GM23338 (cell line): Measurements from ENCODE around the gene TTC39B. TPM values are rescaled to one million over a fixed set of nuclear protein-coding genes. Genes with fewer than 3 reads are reported as not detected.
A peak's percentile ranks its signal among the peaks of the same experiment; 100 is the strongest.

Source experiments
- ATAC-seq: fragments of 200-7000 bp; cut with Tn5 transposase; 3 replicates; pipeline ENCODE4 v1.9.1; 2020
- DNase-seq: peaks from one replicate; pipeline ENCODE4 v3.0.0-alpha.2; 2015; ENCODE audit warnings: low spot score
- H2AFZ ChIP-seq: fragments of 200-600 bp; sonication (generic); 2 replicates; pipeline ENCODE4 v1.8.0; 2016; ENCODE audit warnings: antibody characterized with exemption, mild to moderate bottlenecking, moderate library complexity
- H3F3A ChIP-seq: fragments of 200-600 bp; sonication (generic); replicated peaks from 2 replicates; pipeline ENCODE4 v1.8.0; 2017; ENCODE audit warnings: antibody characterized with exemption, mixed run types, low read depth
- H3K27ac ChIP-seq: fragments of 200-600 bp; sonication (generic); 2 replicates; pipeline ENCODE4 v1.6.1; 2016; ENCODE audit warnings: low read depth
- H3K27me3 ChIP-seq: fragments of 200-600 bp; sonication (generic); 2 replicates; pipeline ENCODE4 v1.8.0; 2016; ENCODE audit warnings: mild to moderate bottlenecking, mixed run types, moderate library complexity; ENCODE audit not compliant: insufficient read depth
- H3K36me3 ChIP-seq: fragments of 200-600 bp; sonication (generic); 2 replicates; pipeline ENCODE4 v1.8.0; 2016; ENCODE audit warnings: mild to moderate bottlenecking; ENCODE audit not compliant: insufficient read depth
- H3K4me1 ChIP-seq: fragments of 200-600 bp; sonication (generic); 2 replicates; pipeline ENCODE4 v1.8.0; 2016; ENCODE audit warnings: mild to moderate bottlenecking, moderate library complexity; ENCODE audit not compliant: insufficient read depth
- H3K4me2 ChIP-seq: fragments of 200-600 bp; sonication (generic); 2 replicates; pipeline ENCODE4 v1.7.1; 2017; ENCODE audit warnings: mixed run types
- H3K4me3 ChIP-seq: fragments of 200-600 bp; sonication (generic); 2 replicates; pipeline ENCODE4 v1.6.1; 2016; ENCODE audit warnings: mixed run types
- H3K79me2 ChIP-seq: fragments of 200-600 bp; sonication (generic); replicated peaks from 2 replicates; pipeline ENCODE4 v1.8.0; 2017; ENCODE audit warnings: mild to moderate bottlenecking; ENCODE audit not compliant: insufficient read depth
- H3K9me2 ChIP-seq: fragments of 200-600 bp; sonication (generic); 2 replicates; pipeline ENCODE4 v1.8.0; 2017; ENCODE audit not compliant: insufficient read depth
- H4K20me1 ChIP-seq: fragments of 200-600 bp; sonication (generic); replicated peaks from 2 replicates; pipeline ENCODE4 v1.8.0; 2017; ENCODE audit warnings: mild to moderate bottlenecking; ENCODE audit not compliant: insufficient read depth
- H3K27ac Mint-ChIP-seq: 2 replicates; pipeline ENCODE4 v1.8.0; 2020; ENCODE audit warnings: inconsistent platforms, mild to moderate bottlenecking, moderate library complexity, mixed read lengths
- H3K27me3 Mint-ChIP-seq: 3 replicates; pipeline ENCODE4 v1.8.0; 2022; ENCODE audit warnings: low read depth, mild to moderate bottlenecking, moderate library complexity, mixed read lengths, inconsistent platforms; ENCODE audit not compliant: insufficient read depth, poor library complexity
- H3K36me3 Mint-ChIP-seq: 3 replicates; pipeline ENCODE4 v1.8.0; 2021; ENCODE audit warnings: low read depth, mild to moderate bottlenecking, inconsistent platforms, moderate library complexity, mixed read lengths
- H3K4me1 Mint-ChIP-seq: 3 replicates; pipeline ENCODE4 v1.8.0; 2020; ENCODE audit warnings: mild to moderate bottlenecking, inconsistent platforms, mixed read lengths
- H3K4me3 Mint-ChIP-seq: 3 replicates; pipeline ENCODE4 v1.8.0; 2021; ENCODE audit warnings: moderate library complexity, mild to moderate bottlenecking, inconsistent platforms, mixed read lengths
- H3K9me3 Mint-ChIP-seq: 3 replicates; pipeline ENCODE4 v1.8.0; 2020; ENCODE audit warnings: moderate library complexity, mild to moderate bottlenecking, inconsistent platforms, mixed read lengths
- POLR2AphosphoS5 ChIP-seq: IDR thresholded peaks from 2 replicates; pipeline ENCODE4 v1.6.1; 2016; ENCODE audit warnings: antibody characterized with exemption, low read depth
- polyA plus RNA-seq: library from polyadenylated mRNA; unstranded; fragments of >200 nt; fragmentation: Nextera tagmentation; extraction: Ambion mirVana; gene quantifications from 2 replicates; pipeline ENCODE4 v1.2.1, GENCODE V29; 2016
- total RNA-seq: library from RNA; depleted of rRNA; stranded (reverse); fragments of >200 nt; shearing (Covaris generic); gene quantifications from 2 replicates; pipeline ENCODE4 v1.2.3, GENCODE V29; 2014
- TF ChIP-seq, protein P1 (sequence below): IDR thresholded peaks from one replicate; pipeline ENCODE4 v1.6.1; 2018; ENCODE audit warnings: antibody characterized with exemption; ENCODE audit not compliant: unreplicated experiment
- TF ChIP-seq, protein P2 (sequence below): fragments of 250-450 bp; sonication (Bioruptor Pico); IDR thresholded peaks from 2 replicates; pipeline ENCODE4 v1.5.0; 2020; ENCODE audit warnings: mild to moderate bottlenecking, moderate library complexity

TTC39B gene
- total and polyA plus RNA-seq, 2 experiments from 2014 or later = 2.8 to 11.1 TPM

GRCh38 chr9:15253786-15254185, 53.2 kb downstream of the TTC39B start (continued):
- TF ChIP-seq, protein P1, sequence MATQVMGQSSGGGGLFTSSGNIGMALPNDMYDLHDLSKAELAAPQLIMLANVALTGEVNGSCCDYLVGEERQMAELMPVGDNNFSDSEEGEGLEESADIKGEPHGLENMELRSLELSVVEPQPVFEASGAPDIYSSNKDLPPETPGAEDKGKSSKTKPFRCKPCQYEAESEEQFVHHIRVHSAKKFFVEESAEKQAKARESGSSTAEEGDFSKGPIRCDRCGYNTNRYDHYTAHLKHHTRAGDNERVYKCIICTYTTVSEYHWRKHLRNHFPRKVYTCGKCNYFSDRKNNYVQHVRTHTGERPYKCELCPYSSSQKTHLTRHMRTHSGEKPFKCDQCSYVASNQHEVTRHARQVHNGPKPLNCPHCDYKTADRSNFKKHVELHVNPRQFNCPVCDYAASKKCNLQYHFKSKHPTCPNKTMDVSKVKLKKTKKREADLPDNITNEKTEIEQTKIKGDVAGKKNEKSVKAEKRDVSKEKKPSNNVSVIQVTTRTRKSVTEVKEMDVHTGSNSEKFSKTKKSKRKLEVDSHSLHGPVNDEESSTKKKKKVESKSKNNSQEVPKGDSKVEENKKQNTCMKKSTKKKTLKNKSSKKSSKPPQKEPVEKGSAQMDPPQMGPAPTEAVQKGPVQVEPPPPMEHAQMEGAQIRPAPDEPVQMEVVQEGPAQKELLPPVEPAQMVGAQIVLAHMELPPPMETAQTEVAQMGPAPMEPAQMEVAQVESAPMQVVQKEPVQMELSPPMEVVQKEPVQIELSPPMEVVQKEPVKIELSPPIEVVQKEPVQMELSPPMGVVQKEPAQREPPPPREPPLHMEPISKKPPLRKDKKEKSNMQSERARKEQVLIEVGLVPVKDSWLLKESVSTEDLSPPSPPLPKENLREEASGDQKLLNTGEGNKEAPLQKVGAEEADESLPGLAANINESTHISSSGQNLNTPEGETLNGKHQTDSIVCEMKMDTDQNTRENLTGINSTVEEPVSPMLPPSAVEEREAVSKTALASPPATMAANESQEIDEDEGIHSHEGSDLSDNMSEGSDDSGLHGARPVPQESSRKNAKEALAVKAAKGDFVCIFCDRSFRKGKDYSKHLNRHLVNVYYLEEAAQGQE = no peak

- no peak overlapping the region for H3K4me3 Mint-ChIP-seq
- no peak overlapping the region for H3K4me2 ChIP-seq
- H4K20me1 ChIP-seq = no peaks in the 10 kb centered on the region
- peaks cover 2% of the 10 kb centered on the region for H3K27me3 Mint-ChIP-seq
- no peaks in the 10 kb centered on the region for H3F3A ChIP-seq
- no peaks in the 10 kb centered on the region for H3K27me3 ChIP-seq
- TF ChIP-seq POLR2AphosphoS5 = no peak
- TF ChIP-seq, protein P2, sequence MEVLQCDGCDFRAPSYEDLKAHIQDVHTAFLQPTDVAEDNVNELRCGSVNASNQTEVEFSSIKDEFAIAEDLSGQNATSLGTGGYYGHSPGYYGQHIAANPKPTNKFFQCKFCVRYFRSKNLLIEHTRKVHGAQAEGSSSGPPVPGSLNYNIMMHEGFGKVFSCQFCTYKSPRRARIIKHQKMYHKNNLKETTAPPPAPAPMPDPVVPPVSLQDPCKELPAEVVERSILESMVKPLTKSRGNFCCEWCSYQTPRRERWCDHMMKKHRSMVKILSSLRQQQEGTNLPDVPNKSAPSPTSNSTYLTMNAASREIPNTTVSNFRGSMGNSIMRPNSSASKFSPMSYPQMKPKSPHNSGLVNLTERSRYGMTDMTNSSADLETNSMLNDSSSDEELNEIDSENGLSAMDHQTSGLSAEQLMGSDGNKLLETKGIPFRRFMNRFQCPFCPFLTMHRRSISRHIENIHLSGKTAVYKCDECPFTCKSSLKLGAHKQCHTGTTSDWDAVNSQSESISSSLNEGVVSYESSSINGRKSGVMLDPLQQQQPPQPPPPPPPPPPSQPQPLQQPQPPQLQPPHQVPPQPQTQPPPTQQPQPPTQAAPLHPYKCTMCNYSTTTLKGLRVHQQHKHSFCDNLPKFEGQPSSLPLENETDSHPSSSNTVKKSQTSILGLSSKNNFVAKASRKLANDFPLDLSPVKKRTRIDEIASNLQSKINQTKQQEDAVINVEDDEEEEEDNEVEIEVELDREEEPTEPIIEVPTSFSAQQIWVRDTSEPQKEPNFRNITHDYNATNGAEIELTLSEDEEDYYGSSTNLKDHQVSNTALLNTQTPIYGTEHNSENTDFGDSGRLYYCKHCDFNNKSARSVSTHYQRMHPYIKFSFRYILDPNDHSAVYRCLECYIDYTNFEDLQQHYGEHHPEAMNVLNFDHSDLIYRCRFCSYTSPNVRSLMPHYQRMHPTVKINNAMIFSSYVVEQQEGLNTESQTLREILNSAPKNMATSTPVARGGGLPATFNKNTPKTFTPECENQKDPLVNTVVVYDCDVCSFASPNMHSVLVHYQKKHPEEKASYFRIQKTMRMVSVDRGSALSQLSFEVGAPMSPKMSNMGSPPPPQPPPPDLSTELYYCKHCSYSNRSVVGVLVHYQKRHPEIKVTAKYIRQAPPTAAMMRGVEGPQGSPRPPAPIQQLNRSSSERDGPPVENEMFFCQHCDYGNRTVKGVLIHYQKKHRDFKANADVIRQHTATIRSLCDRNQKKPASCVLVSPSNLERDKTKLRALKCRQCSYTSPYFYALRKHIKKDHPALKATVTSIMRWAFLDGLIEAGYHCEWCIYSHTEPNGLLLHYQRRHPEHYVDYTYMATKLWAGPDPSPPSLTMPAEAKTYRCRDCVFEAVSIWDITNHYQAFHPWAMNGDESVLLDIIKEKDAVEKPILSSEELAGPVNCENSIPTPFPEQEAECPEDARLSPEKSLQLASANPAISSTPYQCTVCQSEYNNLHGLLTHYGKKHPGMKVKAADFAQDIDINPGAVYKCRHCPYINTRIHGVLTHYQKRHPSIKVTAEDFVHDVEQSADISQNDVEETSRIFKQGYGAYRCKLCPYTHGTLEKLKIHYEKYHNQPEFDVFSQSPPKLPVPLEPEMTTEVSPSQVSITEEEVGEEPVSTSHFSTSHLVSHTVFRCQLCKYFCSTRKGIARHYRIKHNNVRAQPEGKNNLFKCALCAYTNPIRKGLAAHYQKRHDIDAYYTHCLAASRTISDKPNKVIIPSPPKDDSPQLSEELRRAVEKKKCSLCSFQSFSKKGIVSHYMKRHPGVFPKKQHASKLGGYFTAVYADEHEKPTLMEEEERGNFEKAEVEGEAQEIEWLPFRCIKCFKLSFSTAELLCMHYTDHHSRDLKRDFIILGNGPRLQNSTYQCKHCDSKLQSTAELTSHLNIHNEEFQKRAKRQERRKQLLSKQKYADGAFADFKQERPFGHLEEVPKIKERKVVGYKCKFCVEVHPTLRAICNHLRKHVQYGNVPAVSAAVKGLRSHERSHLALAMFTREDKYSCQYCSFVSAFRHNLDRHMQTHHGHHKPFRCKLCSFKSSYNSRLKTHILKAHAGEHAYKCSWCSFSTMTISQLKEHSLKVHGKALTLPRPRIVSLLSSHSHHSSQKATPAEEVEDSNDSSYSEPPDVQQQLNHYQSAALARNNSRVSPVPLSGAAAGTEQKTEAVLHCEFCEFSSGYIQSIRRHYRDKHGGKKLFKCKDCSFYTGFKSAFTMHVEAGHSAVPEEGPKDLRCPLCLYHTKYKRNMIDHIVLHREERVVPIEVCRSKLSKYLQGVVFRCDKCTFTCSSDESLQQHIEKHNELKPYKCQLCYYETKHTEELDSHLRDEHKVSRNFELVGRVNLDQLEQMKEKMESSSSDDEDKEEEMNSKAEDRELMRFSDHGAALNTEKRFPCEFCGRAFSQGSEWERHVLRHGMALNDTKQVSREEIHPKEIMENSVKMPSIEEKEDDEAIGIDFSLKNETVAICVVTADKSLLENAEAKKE = peak; percentile 97
- TF ChIP-seq, protein P1 = no peak
- H3K27ac ChIP-seq = no peak overlapping the region
- no peaks in the 10 kb centered on the region for H3K9me3 Mint-ChIP-seq
- H3K36me3 Mint-ChIP-seq = no peaks in the 10 kb centered on the region
- no peak overlapping the region for H2AFZ ChIP-seq
- no peaks in the 10 kb centered on the region for H3K36me3 ChIP-seq
- peak; percentile 61 for DNase-seq
- H3K4me1 ChIP-seq = peaks cover 14% of the 10 kb centered on the region; the same call in 1 of the 2 replicates
- peaks cover 23% of the 10 kb centered on the region for H3K4me1 Mint-ChIP-seq
- H3K4me3 ChIP-seq = no peak overlapping the region
- no peaks in the 10 kb centered on the region for H3K79me2 ChIP-seq
- peak; percentile 39; the same call in 1 of the 3 replicates for ATAC-seq
- no peak overlapping the region for H3K27ac Mint-ChIP-seq
- H3K9me2 ChIP-seq = peaks cover 3% of the 10 kb centered on the region; the same call in 1 of the 2 replicates
Measured at GRCh38 chr9:15253197-15253596, 53.8 kb downstream of the TTC39B start.
